Esophagus muscularis mucosa (tissue), 4 donors: ENCODE measurements around the gene KRT78. TPM values are rescaled to one million over a fixed set of nuclear protein-coding genes. Genes with fewer than 3 reads are reported as not detected.

Experiments
- DNase-seq: peaks from one replicate; pipeline ENCODE4 v3.0.0-alpha.2; 2017; ENCODE audit errors: extremely low spot score
- H3K27ac ChIP-seq, 4 donors: fragments of 200-600 bp; sonication (generic); replicated peaks in 1 of 4; 1 replicate in 3 of 4; 2 replicates in 1 of 4; pipeline ENCODE4 v1.5.1; 2016 to 2019; ENCODE audit warnings: mild to moderate bottlenecking in 1 of 4
- H3K27me3 ChIP-seq, 4 donors: fragments of 200-600 bp; sonication (generic); one replicate each; pipeline versions ENCODE4 v1.5.1 to v1.6.0; 2016 to 2019
- H3K36me3 ChIP-seq, 4 donors: fragments of 200-600 bp; sonication (generic); one replicate each; pipeline ENCODE4 v1.5.1; 2016 to 2019
- H3K4me1 ChIP-seq, 4 donors: fragments of 200-600 bp; sonication (generic); one replicate each; pipeline ENCODE4 v1.5.1; 2016 to 2019
- H3K4me3 ChIP-seq, 4 donors: fragments of 200-600 bp; sonication (generic); 1 replicate in 2 of 4; 2 replicates in 2 of 4; pipeline ENCODE4 v1.5.1; 2016 to 2019; ENCODE audit warnings: mild to moderate bottlenecking in 4 of 4, moderate library complexity in 1 of 4
- H3K9me3 ChIP-seq, 4 donors: fragments of 200-600 bp; sonication (generic); 1 replicate in 3 of 4; 2 replicates in 1 of 4; pipeline ENCODE4 v1.5.1; 2016 to 2019
- CTCF ChIP-seq, 3 experiments: fragments of 200-600 bp in 2 of 3; fragments of 450-650 bp in 1 of 3; sonication (generic) in 2 of 3; IDR thresholded peaks; one replicate each; pipeline ENCODE4 v1.5.1; 2017 to 2019; ENCODE audit warnings: antibody characterized with exemption in 3 of 3, mild to moderate bottlenecking in 2 of 3, moderate library complexity in 1 of 3
- EP300 ChIP-seq: sonication (generic); formaldehyde crosslinking; IDR thresholded peaks from one replicate; pipeline ENCODE4 v1.6.1; 2017; ENCODE audit warnings: antibody characterized with exemption
- POLR2A ChIP-seq: fragments of 450-650 bp; IDR thresholded peaks from one replicate; pipeline ENCODE4 v1.6.1; 2017; ENCODE audit warnings: antibody characterized with exemption, moderate library complexity, mild to moderate bottlenecking, low read depth
- POLR2AphosphoS5 ChIP-seq, 2 donors: sonication (generic); formaldehyde crosslinking; IDR thresholded peaks; one replicate each; pipeline ENCODE4 v1.6.1; 2017; ENCODE audit warnings: antibody characterized with exemption in 2 of 2
- WGBS: methylation state at CpG from one replicate; pipeline ENCODE4 v1.1.5; 2018; 5-methylcytosine and 5-hydroxymethylcytosine counted together
- intact Hi-C: fragments of 100-400 bp; cut with DNase I; formaldehyde crosslinking; loops from one replicate; pipeline ENCODE4 v1.15.1; 2023
- total RNA-seq, 4 donors: library from RNA; depleted of rRNA; stranded (reverse); fragments of >200 nt; gene quantifications; one replicate each; pipeline versions ENCODE4 v1.1.0 to v1.2.1, GENCODE V29; 2016

Gene KRT78
- total RNA-seq, 4 donors from 2014 or later: 0.33 to 2.1 (median 0.75) TPM; not detected in 1

GRCh38 chr12:52792185-52793029 is 56.4 kb downstream of the KRT78 start:
- Histone ChIP-seq H3K27me3 (peaks cover 0 to 54% (median 13%) of the 10 kb centered on the region in 4 donors), H3K4me3 (no peak overlapping the region), H3K27ac (no peak overlapping the region), H3K4me1 (peaks cover 0 to 10% (median 8%) of the 10 kb centered on the region in 4 donors), H3K36me3 (no peaks in the 10 kb centered on the region), H3K9me3 (no peaks in the 10 kb centered on the region)
- intact Hi-C loops: no loop called here
- WGBS: 85% methylated on average over 10 of the region's 10 CpGs
- no peak for DNase-seq
- no peak for TF ChIP-seq EP300
- no peak for TF ChIP-seq CTCF (IDR thresholded peaks at IDR 0.05)
- no peak for TF ChIP-seq POLR2A
- TF ChIP-seq POLR2AphosphoS5 (IDR thresholded peaks at IDR 0.05): no peak

GRCh38 chr12:52791271-52792184 is 57.3 kb downstream of the KRT78 start:
- Histone ChIP-seq H3K27ac (no peak overlapping the region), H3K27me3 (peaks cover 0 to 54% (median 13%) of the 10 kb centered on the region in 4 donors), H3K36me3 (no peaks in the 10 kb centered on the region), H3K9me3 (no peaks in the 10 kb centered on the region), H3K4me1 (peaks cover 0 to 10% (median 8%) of the 10 kb centered on the region in 4 donors), H3K4me3 (no peak overlapping the region)
- intact Hi-C loops: no loop called here
- no peak for DNase-seq
- 84% methylated on average over 11 of the region's 12 CpGs for WGBS
- TF ChIP-seq CTCF (IDR thresholded peaks at IDR 0.05) (no peak), POLR2AphosphoS5 (IDR thresholded peaks at IDR 0.05) (no peak), POLR2A (no peak), EP300 (no peak)

- H3K36me3 ChIP-seq: no peaks in the 10 kb centered on the region
- TF ChIP-seq POLR2A (no peak), POLR2AphosphoS5 (IDR thresholded peaks at IDR 0.05) (no peak), EP300 (no peak), CTCF (IDR thresholded peaks at IDR 0.05) (no peak)
- no peaks in the 10 kb centered on the region for H3K9me3 ChIP-seq
- H3K4me1 ChIP-seq: peaks cover 0 to 10% (median 8%) of the 10 kb centered on the region in 4 donors
- H3K4me3 ChIP-seq: peak overlapping the region in 3 of 4 donors; percentile 14 to 20 (median 18)
- 66% methylated on average over 19 of the region's 19 CpGs for WGBS
- intact Hi-C loops: no loop called here
- no peak overlapping the region for H3K27ac ChIP-seq
- peaks cover 0 to 54% (median 13%) of the 10 kb centered on the region in 4 donors for H3K27me3 ChIP-seq
- no peak for DNase-seq
These were observed 58.1 kb downstream of the KRT78 start for GRCh38 chr12:52790427-52791270.

GRCh38 chr12:52789637-52790426 is 59.0 kb downstream of the KRT78 start:
- DNase-seq: no peak
- intact Hi-C loops: no loop called here
- peaks cover 0 to 59% (median 13%) of the 10 kb centered on the region in 4 donors for H3K27me3 ChIP-seq
- TF ChIP-seq CTCF (IDR thresholded peaks at IDR 0.05): no peak
- no peaks in the 10 kb centered on the region for H3K36me3 ChIP-seq
- H3K9me3 ChIP-seq: no peaks in the 10 kb centered on the region
- 35% methylated on average over 26 of the region's 50 CpGs for WGBS
- H3K4me3 ChIP-seq: peak overlapping the region in 3 of 4 donors; percentile 14 to 20 (median 18)
- H3K4me1 ChIP-seq: peaks cover 0 to 10% (median 8%) of the 10 kb centered on the region in 4 donors
- H3K27ac ChIP-seq: no peak overlapping the region
